Bronchial epithelial cell (primary cell): Measurements from ENCODE around the gene CCDC7. TPM values are rescaled to one million over a fixed set of nuclear protein-coding genes. Genes with fewer than 3 reads are reported as not detected.
A peak's percentile ranks its signal among the peaks of the same experiment; 100 is the strongest.
"Not testable (repeated sequence)": the region's sequence is repeated elsewhere in the genome, so short reads cannot be mapped to it uniquely, and the experiment has no call there.

Experiments
- DNase-seq: peaks from one replicate; pipeline ENCODE4 v3.0.0-alpha.2; 2010; ENCODE audit warnings: low read depth
- FAIRE-seq: peaks from 2 replicates; lab custom pipeline; 2011; peaks lifted over from hg19 to GRCh38; lab: Jason Lieb, UNC
- H3K27me3 ChIP-seq: 2 replicates; pipeline ENCODE4 v1.5.1; 2011; ENCODE audit warnings: low read length; ENCODE audit not compliant: control insufficient read depth, insufficient read depth
- H3K36me3 ChIP-seq: 2 replicates; pipeline ENCODE4 v1.5.1; 2011; ENCODE audit warnings: low read length; ENCODE audit not compliant: control insufficient read depth, insufficient read depth
- H3K4me3 ChIP-seq: 2 replicates; pipeline ENCODE4 v1.5.1; 2011; ENCODE audit warnings: mild to moderate bottlenecking, low read depth, low read length, control low read depth
- CTCF ChIP-seq: IDR thresholded peaks from 2 replicates; pipeline ENCODE4 v1.5.1; 2011; ENCODE audit warnings: mild to moderate bottlenecking, moderate library complexity, low read length, control low read depth, inconsistent platforms; ENCODE audit not compliant: insufficient read depth, severe bottlenecking
- total RNA-seq: library from RNA; depleted of rRNA; stranded (reverse); fragments of >200 nt; gene quantifications from 2 replicates; pipeline ENCODE4 v1.2.1, GENCODE V29; 2014

The CCDC7 gene
- total RNA-seq, 1 donor from 2014 or later: 1.8 TPM

- TF ChIP-seq CTCF: no peak
- FAIRE-seq (no peak), DNase-seq (no peak)
- Histone ChIP-seq H3K27me3 (no peaks in the 10 kb centered on the region), H3K4me3 (no peak overlapping the region), H3K36me3 (no peaks in the 10 kb centered on the region)
These were observed 443.8 kb downstream of the CCDC7 start for GRCh38 chr10:32889631-32890212.

- no peaks in the 10 kb centered on the region for H3K27me3 ChIP-seq
- no peak overlapping the region for H3K4me3 ChIP-seq
- FAIRE-seq (no peak), DNase-seq (no peak)
- H3K36me3 ChIP-seq: no peaks in the 10 kb centered on the region
- TF ChIP-seq CTCF: no peak
These were observed 444.5 kb downstream of the CCDC7 start for GRCh38 chr10:32890444-32890843.

- FAIRE-seq: no peak
- no peak for DNase-seq
- no peak overlapping the region for H3K4me3 ChIP-seq
- H3K27me3 ChIP-seq: no peaks in the 10 kb centered on the region
- no peaks in the 10 kb centered on the region for H3K36me3 ChIP-seq
- no peak for TF ChIP-seq CTCF
These were observed 445.3 kb downstream of the CCDC7 start for GRCh38 chr10:32891261-32891660.

- no peak for FAIRE-seq
- DNase-seq: no peak
- Histone ChIP-seq H3K27me3 (no peaks in the 10 kb centered on the region), H3K4me3 (no peak overlapping the region), H3K36me3 (no peaks in the 10 kb centered on the region)
- TF ChIP-seq CTCF: peak; percentile 33
These were observed 447.5 kb downstream of the CCDC7 start for GRCh38 chr10:32893434-32893833.

- FAIRE-seq: no peak
- H3K36me3 ChIP-seq: no peaks in the 10 kb centered on the region
- no peak for DNase-seq
- no peaks in the 10 kb centered on the region for H3K27me3 ChIP-seq
- no peak overlapping the region for H3K4me3 ChIP-seq
- no peak for TF ChIP-seq CTCF
These were observed 448.1 kb downstream of the CCDC7 start for GRCh38 chr10:32893916-32894664.

GRCh38 chr10:32895200-32895968 lies 449.4 kb downstream of the CCDC7 start:
- not testable (repeated sequence) for H3K36me3 ChIP-seq

More at GRCh38 chr10:32895200-32895968, 449.4 kb downstream of the CCDC7 start:
- DNase-seq: peak; percentile 33
- H3K27me3 ChIP-seq, H3K4me3 ChIP-seq, FAIRE-seq: not testable (repeated sequence)
